ENCODE results near the gene RHCG.
A peak's percentile ranks its signal among the peaks of the same experiment; 100 is the strongest.

The RHCG gene

DNA sequence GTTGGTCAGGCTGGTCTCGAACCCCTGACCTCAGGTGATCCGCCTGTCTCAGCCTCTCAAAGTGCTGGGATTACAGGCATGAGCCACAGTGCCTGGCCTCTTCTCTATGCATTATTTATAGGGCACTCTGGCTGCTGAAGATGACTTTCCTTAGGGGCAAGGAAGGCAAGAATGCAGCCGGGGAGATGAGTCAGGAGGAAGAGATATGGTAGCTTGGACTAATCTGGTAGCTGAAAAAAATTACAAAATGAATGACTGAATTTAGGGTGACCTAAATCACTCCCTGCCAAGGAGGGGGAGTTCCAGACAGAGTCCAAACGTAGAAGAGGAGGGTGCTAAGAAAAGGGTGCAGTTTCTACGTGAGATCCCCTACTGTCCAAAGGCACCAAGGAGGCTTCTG is 14.2 kb downstream of the RHCG start:
- TF ChIP-seq CTCF (IDR thresholded peaks at IDR 0.05; ENCODE audit: insufficient read depth, low read depth, low read length, missing control alignments), result no peak
- DNase-seq (ENCODE audit: low read depth), result no peak
- no peak overlapping the region for H3K4me3 ChIP-seq (ENCODE audit: low read depth, low read length)

DNA sequence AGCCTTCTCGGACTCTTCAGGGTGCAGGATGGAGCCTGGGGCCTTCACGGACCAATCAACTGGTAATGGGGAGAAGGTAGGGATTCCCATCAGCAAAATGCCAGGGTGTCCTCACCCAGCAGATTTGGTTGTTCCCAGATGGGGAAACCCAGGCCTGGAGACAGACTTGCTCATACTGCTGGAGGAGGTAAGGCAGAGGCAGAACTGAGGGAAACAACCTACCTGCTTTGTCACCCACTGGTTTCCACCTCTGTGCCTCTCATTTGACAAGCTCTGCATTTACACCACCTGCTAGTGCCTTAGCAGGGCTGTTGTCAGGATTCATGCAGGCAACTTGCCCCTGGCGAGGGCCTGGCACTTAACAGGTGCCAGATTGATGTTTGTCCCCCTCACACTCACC is 15.9 kb downstream of the RHCG start:
- DNase-seq (ENCODE audit: low read depth), result no peak
- TF ChIP-seq CTCF (IDR thresholded peaks at IDR 0.05; ENCODE audit: insufficient read depth, low read depth, low read length, missing control alignments), result no peak
- no peak overlapping the region for H3K4me3 ChIP-seq (ENCODE audit: low read depth, low read length)

GRCh38 chr15:89479173-89479572 is 17.2 kb downstream of the RHCG start:
- TF ChIP-seq CTCF (IDR thresholded peaks at IDR 0.05; ENCODE audit: insufficient read depth, low read depth, low read length, missing control alignments), result no peak
- no peak for DNase-seq (ENCODE audit: low read depth)
- H3K4me3 ChIP-seq (ENCODE audit: low read depth, low read length), result no peak overlapping the region

DNA sequence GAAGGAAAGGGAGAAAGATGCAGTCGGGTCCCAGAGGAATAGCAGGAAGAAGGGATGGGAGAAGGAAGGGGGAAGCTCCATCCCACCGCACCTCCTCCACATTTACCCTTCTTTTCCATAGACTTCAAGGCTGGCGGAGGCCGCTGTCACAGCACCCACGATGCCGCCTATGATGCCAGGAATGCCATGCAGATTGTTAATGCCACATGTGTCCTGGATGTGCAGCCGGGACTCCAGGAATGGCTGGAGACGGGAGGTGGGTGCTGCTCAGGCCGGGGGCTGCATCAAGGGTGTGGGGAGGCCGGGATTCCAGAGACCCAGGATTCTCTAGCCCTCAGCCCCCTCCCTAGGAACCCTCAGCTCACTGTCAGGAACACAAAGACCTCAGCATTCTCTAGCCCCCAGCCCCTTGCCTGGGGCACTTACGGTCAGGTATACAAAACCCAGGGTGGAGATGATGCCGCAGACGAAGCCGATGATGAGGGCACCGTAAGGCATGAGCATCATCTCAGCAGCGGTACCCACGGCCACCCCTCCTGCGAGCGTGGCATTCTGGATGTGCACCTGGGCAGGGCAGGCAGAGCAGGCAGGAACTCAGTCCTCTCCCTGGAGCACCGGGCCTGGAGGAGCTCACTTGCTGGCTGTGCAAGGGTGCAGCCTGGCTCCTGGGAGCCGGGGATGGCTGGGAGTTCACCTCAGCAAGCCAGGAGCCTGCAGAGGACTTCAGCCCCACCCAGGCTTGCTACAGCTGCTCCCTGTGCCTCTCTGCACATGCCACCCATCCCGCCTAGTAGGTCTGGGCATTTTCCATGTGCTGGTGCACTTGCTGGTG is 18.8 kb downstream of the RHCG start:
- no peak overlapping the region for H3K4me3 ChIP-seq (ENCODE audit: low read depth, low read length)
- no peak for TF ChIP-seq CTCF (IDR thresholded peaks at IDR 0.05; ENCODE audit: insufficient read depth, low read depth, low read length, missing control alignments)
- no peak for DNase-seq (ENCODE audit: low read depth)

DNA sequence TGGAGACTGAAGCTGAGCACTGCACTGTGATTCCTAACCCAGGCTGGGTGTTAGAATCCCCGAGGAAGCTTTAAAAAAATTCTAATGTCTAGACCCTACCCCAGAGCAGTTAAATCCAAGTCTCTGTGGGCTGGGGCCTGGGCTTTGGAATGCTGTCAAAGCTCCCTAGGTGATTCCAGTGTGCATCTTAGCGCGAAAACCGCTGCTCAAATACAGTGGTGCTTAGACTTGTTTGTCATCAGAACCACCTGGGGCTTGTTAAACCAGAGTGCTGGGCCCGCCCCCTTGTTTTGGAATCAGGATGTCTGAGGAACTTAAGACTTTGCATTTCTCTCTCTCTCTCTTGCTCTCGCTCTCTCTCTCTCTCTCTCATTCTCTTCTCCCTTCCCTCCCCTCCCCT is 20.7 kb downstream of the RHCG start:
- no peak overlapping the region for H3K4me3 ChIP-seq (ENCODE audit: low read depth, low read length)
- TF ChIP-seq CTCF (IDR thresholded peaks at IDR 0.05; ENCODE audit: insufficient read depth, low read depth, low read length, missing control alignments), result no peak
- no peak for DNase-seq (ENCODE audit: low read depth)

DNA sequence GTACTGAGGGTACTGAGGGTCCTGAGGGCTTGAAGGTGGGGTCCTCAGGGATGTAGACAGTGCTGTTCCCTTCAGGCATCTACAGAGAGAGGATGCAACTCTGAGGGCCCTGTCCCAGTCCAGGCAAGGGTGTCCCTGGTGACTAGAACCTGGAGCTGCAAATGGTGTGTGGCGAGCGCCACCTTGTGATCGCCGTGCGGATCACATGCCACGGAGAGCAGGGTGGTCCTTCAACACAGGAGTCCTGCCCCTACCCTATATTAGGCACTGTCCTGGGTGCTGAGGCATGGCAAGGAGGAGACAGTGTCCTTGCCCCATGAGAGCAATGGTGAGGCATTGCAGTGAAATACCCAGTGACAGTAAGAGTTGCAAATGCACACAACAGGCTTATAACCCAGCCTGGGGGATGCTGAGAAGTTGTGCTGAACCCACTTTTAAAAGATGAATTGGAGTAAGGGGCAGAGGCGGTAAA is 23.6 kb downstream of the RHCG start:
- DNase-seq (ENCODE audit: low read depth), result peak; percentile 75
- TF ChIP-seq CTCF (IDR thresholded peaks at IDR 0.05; ENCODE audit: insufficient read depth, low read depth, low read length, missing control alignments), result peak; percentile 92
- H3K4me3 ChIP-seq (ENCODE audit: low read depth, low read length), result no peak overlapping the region

Measured in GM12865 (cell line).